Muscle of arm (tissue), 12 donors: ENCODE results near the gene CWC27. TPM values are rescaled to one million over a fixed set of nuclear protein-coding genes. Genes with fewer than 3 reads are reported as not detected.
A peak's percentile ranks its signal among the peaks of the same experiment; 100 is the strongest.
"Not testable (repeated sequence)": the region's sequence is repeated elsewhere in the genome, so short reads cannot be mapped to it uniquely, and the experiment has no call there.

Experiments
- DNase-seq: peaks from one replicate; pipeline ENCODE4 v3.0.0-alpha.2; 2013
- polyA plus RNA-seq, 12 donors: library from polyadenylated mRNA; unstranded; fragments of 120-200 nt; gene quantifications; one replicate each; pipeline ENCODE4 v1.2.1, GENCODE V29; 2013; ENCODE audit not compliant: insufficient read length in 12 of 12

Gene CWC27
- polyA plus RNA-seq, 12 donors = 21.9 to 40.1 (median 25.4) TPM; not detected in 1

- DNase-seq = no peak
These were observed 145.7 kb downstream of the CWC27 start for GRCh38 chr5:64914396-64914795.

GRCh38 chr5:64918083-64918482 is 149.4 kb downstream of the CWC27 start:
- no peak for DNase-seq

GRCh38 chr5:64921386-64921785 is 152.7 kb downstream of the CWC27 start:
- no peak for DNase-seq

- DNase-seq = no peak
These were observed 154.5 kb downstream of the CWC27 start for GRCh38 chr5:64923151-64923685.

- no peak for DNase-seq
These were observed 156.4 kb downstream of the CWC27 start for GRCh38 chr5:64925123-64925522.

GRCh38 chr5:64929833-64930232 is 161.1 kb downstream of the CWC27 start:
- DNase-seq = no peak

GRCh38 chr5:64930672-64931318 is 162.1 kb downstream of the CWC27 start:
- no peak for DNase-seq

GRCh38 chr5:64939422-64939771 is 170.7 kb downstream of the CWC27 start:
- DNase-seq = not testable (repeated sequence)

- DNase-seq = no peak
These were observed 171.2 kb downstream of the CWC27 start for GRCh38 chr5:64939772-64940510.

- DNase-seq = no peak
These were observed 173.7 kb downstream of the CWC27 start for GRCh38 chr5:64942460-64942859.

- DNase-seq = no peak
These were observed 176.1 kb downstream of the CWC27 start for GRCh38 chr5:64944868-64945267.

- DNase-seq = no peak
These were observed 178.3 kb downstream of the CWC27 start for GRCh38 chr5:64947031-64947430.

GRCh38 chr5:64947801-64948200 is 179.1 kb downstream of the CWC27 start:
- DNase-seq = no peak

- no peak for DNase-seq
These were observed 180.6 kb downstream of the CWC27 start for GRCh38 chr5:64949331-64949730.

- no peak for DNase-seq
These were observed 184.4 kb downstream of the CWC27 start for GRCh38 chr5:64952951-64953673.

GRCh38 chr5:64954518-64954917 is 185.8 kb downstream of the CWC27 start:
- no peak for DNase-seq

- DNase-seq = peak; percentile 24
These were observed 190.1 kb downstream of the CWC27 start for GRCh38 chr5:64958757-64959391.

- no peak for DNase-seq
These were observed 194.5 kb downstream of the CWC27 start for GRCh38 chr5:64963278-64963677.

- DNase-seq = no peak
These were observed 199.9 kb downstream of the CWC27 start for GRCh38 chr5:64968591-64969110.

GRCh38 chr5:64969578-64969977 is 200.8 kb downstream of the CWC27 start:
- DNase-seq = no peak

GRCh38 chr5:64971513-64971912 is 202.8 kb downstream of the CWC27 start:
- no peak for DNase-seq

GRCh38 chr5:64971990-64972389 is 203.3 kb downstream of the CWC27 start:
- no peak for DNase-seq
